SH-SY5Y (cell line): Measurements from ENCODE around the gene SDK1.

ENCODE experiments used
- GATA2 ChIP-seq: IDR thresholded peaks from 2 replicates; pipeline ENCODE4 v1.6.1; 2011; ENCODE audit warnings: mild to moderate bottlenecking, low read depth, low read length
- GATA3 ChIP-seq: IDR thresholded peaks from 2 replicates; pipeline ENCODE4 v1.6.1; 2011; ENCODE audit warnings: low read depth, mild to moderate bottlenecking, low read length, moderate library complexity

DNA sequence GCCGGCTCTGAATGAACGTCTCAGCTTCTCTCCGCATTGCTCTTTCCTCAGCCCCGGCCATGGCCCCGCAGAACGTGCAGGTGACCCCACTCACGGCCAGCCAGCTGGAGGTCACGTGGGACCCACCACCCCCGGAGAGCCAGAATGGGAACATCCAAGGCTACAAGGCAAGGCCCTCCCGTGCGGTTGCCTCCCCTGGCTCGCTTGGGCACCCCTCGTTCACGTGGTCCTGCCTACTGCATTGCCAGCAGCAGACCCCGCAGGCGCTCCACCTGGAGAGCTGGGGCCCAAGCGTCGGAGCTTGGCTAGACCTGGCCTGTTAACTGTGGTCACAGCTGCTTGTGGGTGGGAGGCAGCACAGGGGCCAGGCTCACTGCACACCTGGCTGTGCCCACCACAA is 904.8 kb downstream of the SDK1 start:
- TF ChIP-seq GATA3, result no peak
- TF ChIP-seq GATA2, result no peak
